DMS79 treated with DMSO at 0.1 percent for 48 hours (cell line): Measurements from ENCODE around the gene RAP2B.

ENCODE experiments used
- DNase-seq: peaks from one replicate; lab custom pipeline; 2025; lab: John Stamatoyannopoulos, UW

RAP2B gene

GRCh38 chr3:153160451-153161137 lies 1.4 kb upstream of the RAP2B start:
- DNase-seq = no peak

GRCh38 chr3:153161138-153161713 lies 800 bp upstream of the RAP2B start:
- DNase-seq = peak; percentile 31

GRCh38 chr3:153162513-153163392 lies 727 bp downstream of the RAP2B start:
- no peak for DNase-seq

GRCh38 chr3:153163393-153163724 lies 1.3 kb downstream of the RAP2B start:
- no peak for DNase-seq

GRCh38 chr3:153163756-153164550 lies 1.9 kb downstream of the RAP2B start:
- no peak for DNase-seq

GRCh38 chr3:153165261-153165681 lies 3.2 kb downstream of the RAP2B start:
- no peak for DNase-seq

- no peak for DNase-seq
These were observed 4.2 kb downstream of the RAP2B start for GRCh38 chr3:153166206-153166605.

- no peak for DNase-seq
These were observed 4.8 kb downstream of the RAP2B start for GRCh38 chr3:153166796-153167195.

- no peak for DNase-seq
These were observed 7.9 kb downstream of the RAP2B start for GRCh38 chr3:153169793-153170383.

GRCh38 chr3:153171256-153171655 lies 9.2 kb downstream of the RAP2B start:
- no peak for DNase-seq

GRCh38 chr3:153171918-153172317 lies 9.9 kb downstream of the RAP2B start:
- no peak for DNase-seq

GRCh38 chr3:153172796-153173757 lies 11.1 kb downstream of the RAP2B start:
- no peak for DNase-seq

GRCh38 chr3:153173758-153174516 lies 11.9 kb downstream of the RAP2B start:
- no peak for DNase-seq

GRCh38 chr3:153176197-153176596 lies 14.2 kb downstream of the RAP2B start:
- DNase-seq = no peak

GRCh38 chr3:153180860-153181372 lies 18.9 kb downstream of the RAP2B start:
- no peak for DNase-seq

- DNase-seq = no peak
These were observed 20.7 kb downstream of the RAP2B start for GRCh38 chr3:153182501-153183293.

GRCh38 chr3:153190923-153191322 lies 28.9 kb downstream of the RAP2B start:
- DNase-seq = no peak

- no peak for DNase-seq
These were observed 30.3 kb downstream of the RAP2B start for GRCh38 chr3:153192327-153192726.
